ENCODE results near the gene COL11A1. TPM values are rescaled to one million over a fixed set of nuclear protein-coding genes. Genes with fewer than 3 reads are reported as not detected.
A peak's percentile ranks its signal among the peaks of the same experiment; 100 is the strongest.
"Not testable (repeated sequence)": the region's sequence is repeated elsewhere in the genome, so short reads cannot be mapped to it uniquely, and the experiment has no call there.

COL11A1 gene
- total RNA-seq, 1 experiment from 2014 or later: 12.0 TPM

DNA sequence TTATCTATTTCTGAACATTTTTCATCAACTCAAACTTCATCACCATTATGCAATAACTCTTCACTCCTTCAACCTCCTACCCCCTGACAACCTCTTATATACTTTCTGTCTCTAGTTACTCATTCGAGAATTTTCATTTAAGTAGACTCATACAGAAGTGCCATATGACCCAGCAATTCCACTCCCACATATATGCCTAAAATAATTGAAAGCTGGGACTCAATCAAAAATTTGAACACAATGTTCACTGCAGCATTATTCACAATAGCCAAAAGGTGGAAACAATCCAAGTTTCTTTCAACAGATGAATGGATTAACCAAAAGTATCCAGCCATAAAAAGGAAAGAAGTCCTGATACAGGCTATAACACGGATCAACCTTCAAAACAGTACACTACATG lies 24.1 kb downstream of the COL11A1 start:
- DNase-seq (ENCODE audit: low spot score): no peak

DNA sequence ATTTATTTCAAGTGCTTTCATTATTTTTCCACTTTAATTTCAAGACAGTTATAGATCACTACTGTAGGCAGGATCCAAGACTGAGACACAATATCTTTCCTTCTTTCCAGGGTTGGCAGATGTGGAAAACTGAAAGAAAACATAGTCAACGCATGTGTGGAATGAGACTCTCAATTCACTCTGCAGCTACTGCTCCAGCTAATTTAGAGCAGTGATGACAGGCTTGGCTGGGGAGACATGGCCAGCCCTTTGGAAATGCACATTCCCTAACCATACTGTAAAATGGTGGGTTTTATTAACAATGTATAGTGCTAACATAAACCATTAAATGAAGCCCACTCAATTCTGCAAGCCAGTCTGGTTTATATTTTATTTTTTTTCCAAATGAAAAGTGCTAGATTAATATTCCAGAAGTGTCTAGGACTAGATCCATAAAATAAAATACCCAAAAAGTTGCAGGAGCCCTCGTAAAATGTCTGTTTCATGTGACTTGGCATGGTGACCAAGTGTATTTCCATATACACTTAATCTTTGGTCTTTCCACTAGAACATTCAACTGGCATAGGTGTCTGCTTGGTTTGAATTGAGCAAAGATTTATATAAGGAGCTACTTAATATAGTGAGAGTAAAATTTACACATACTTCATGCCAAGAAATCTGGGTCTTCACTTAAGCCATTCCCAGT lies 32.9 kb downstream of the COL11A1 start:
- DNase-seq (ENCODE audit: low spot score): no peak

DNA sequence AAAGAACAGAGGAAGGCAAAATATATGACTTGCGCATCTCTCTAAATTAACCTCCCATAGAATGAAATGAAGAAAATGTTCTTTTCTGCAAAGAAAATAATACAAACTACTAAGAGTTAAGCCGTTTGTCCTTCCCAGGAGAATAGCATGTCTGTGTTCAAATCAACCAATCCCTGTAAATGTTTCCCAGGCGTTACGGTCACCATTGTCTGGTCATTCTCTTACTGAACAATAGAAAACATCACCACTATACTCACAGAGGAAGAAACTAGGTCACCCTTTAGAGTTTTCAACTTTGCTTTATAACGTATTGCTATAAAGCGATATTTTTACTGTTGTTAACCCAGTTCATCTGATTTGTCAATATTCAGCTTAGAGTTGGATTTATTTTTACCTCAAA lies 34.1 kb downstream of the COL11A1 start:
- no peak for DNase-seq (ENCODE audit: low spot score)

DNA sequence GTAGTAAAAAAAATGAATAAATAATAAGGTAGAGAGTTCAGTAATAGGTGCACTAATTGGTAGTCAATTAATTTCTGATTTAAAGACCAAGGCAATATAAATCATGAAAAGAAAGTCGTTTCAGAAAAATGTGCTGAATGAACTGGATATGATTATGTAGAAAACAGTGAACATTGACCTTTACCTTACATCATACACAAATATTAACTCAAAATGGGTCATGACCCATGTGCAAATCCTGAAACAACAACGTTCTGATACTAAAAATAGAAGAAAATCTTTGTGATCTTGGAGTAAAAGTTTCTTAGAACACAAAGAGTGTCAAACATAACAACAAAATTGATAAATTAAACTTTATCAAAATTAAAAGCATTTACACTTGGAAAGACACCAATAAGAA lies 39.1 kb downstream of the COL11A1 start:
- no peak for DNase-seq (ENCODE audit: low spot score)

DNA sequence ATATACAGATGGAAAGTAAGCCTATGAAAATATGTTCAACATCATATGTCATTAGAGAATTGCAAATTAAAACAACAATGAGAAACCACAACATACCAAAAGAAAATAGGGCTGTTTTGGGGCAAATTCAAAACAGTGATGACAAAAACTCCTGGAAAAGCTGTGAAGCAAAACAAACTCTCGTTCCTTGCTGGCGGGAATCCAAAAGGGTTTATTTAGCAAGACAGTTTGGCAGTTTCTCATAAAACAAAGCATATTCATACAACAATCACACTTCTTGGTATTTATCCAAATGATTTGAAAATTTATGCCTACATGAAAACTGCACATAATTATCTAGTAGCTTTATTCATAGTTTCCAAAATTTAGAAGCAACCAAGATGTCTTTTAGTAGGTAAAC lies 44.4 kb downstream of the COL11A1 start:
- DNase-seq (ENCODE audit: low spot score): no peak

DNA sequence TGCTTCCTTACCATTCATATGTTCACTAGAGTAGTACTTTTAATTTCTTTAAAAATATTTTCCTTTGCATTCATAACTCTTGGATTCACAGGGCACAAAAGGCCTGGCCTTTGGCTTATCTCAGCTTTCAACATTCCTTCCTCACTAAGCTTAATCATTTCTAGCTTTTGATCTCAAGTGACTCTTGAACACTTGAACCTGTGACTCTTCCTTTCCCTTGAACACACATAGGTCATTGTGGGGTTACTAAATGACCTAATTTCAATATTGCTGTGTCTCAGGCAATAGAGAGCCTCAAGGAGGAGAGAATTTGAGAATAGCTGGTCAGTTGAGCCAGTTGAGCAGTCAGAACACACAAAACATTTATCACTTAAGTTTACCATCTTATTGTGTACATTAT lies 49.9 kb downstream of the COL11A1 start:
- DNase-seq (ENCODE audit: low spot score): no peak

DNA sequence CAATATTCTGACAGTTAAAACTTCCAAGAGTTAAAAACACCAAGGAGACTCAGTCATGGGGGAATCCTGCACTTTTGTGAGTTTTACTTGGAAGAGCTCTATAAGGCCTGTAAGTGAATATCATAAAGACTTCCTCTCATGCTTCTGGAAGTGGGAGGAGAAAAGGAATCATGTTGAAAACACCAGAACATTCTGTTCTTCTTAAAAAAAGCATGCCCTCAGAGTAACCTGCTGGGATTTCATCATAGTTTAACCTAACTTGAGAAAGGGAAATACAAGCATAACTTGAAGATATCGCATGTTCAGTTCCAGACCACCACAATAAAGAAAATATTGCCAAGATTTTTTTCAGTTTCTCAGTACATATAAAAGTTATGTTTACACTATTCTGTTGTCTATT lies 51.9 kb downstream of the COL11A1 start:
- no peak for DNase-seq (ENCODE audit: low spot score)

DNA sequence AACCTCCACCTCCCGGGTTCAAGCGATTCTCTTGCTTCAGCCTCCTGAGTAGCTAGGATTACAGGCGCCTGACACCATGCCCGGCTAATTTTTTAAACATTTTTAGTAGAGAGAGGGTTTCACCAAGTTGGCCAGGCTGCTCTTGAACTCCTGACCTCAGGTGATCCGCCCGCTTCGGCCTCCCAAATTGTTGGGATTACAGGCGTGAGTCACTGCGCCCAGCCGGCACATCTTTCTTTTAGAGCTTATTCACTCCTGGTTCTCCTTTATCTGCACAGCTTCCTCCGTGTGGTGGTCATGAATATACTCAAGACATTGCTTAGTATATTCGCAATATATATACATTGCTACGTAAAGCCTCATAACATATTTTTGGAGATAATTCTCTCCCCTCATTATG lies 80.2 kb downstream of the COL11A1 start:
- DNase-seq (ENCODE audit: low spot score): not testable (repeated sequence)

DNA sequence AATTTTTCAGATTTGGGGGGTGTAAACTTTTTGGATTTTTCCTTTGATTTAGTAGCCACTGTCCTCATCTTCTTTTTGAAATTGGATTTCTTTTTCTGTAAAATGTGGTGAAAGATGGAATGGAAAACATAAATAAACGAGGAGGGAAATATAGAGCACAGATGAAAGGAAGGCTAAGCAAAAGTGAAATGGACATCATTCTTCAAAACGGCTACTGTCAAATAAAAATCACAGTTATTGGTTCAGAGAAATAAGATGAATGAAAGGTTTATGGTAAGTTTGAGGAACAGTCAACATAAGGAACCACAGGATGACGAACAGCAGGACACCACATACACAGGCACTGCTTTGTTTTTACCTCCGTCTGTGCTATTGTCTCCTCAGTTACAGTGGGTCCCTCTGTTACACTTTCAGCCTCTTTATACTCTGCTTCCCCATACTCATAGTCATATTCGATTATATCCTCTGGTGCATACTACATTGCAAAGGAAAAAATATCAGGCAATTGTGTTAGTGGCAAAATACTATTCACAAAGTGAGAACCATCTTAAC lies 82.4 kb downstream of the COL11A1 start:
- DNase-seq (ENCODE audit: low spot score): no peak

DNA sequence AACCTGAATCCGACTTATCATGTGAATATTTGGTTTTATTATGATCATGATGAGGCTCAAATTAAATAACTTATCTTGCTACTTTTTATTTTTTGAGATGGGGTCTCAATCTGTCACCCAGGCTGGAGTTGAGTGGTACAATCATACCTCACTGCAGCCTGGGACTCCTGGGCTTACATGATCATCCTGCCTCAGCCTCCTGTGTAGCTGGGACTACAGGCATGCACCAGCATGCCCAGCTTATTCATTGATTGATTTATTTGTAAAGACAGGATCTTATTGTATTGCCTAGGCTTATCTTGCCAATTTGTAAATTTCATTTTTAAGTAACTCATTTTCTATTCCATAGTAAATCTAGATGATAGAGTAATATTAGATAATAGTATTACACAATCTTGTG lies 84.3 kb downstream of the COL11A1 start:
- no peak for DNase-seq (ENCODE audit: low spot score)

DNA sequence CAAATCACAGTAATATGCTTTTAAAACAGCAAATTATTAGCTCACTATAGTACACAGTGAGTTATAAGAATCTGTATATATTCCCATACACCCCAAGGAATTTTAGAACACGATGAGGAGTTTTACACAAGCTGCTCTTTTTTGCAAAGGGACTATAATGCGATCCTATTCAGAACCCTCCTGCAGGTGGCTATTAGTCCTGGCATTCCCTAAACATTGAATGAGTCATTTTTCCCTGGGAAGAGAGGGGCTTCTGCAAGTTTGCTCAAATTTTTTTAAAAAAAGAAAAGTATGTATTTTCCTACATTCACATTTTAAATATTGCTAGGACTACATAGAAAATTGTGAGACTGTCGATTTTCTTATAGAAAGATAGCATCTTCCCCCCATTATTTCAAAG lies 106.3 kb downstream of the COL11A1 start:
- no peak for DNase-seq (ENCODE audit: low spot score)

DNA sequence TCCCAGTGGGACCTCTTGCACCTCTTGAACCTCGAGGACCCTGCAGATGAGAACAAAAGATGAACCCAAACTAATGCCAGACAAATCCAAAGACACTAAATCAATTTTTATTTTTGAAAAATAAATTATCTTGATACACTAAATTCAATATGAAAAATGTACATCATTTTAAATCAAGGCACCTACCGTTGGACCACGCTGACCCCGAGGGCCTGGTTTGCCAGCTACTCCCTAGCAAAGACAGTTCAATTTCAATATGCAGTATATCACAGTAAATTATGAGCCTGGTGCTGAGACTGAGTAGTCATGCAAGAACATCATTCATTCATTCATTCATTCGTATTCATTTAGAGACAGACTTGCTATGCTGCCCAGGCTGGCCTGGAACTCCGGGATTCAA lies 129.4 kb downstream of the COL11A1 start:
- no peak for DNase-seq (ENCODE audit: low spot score)

DNA sequence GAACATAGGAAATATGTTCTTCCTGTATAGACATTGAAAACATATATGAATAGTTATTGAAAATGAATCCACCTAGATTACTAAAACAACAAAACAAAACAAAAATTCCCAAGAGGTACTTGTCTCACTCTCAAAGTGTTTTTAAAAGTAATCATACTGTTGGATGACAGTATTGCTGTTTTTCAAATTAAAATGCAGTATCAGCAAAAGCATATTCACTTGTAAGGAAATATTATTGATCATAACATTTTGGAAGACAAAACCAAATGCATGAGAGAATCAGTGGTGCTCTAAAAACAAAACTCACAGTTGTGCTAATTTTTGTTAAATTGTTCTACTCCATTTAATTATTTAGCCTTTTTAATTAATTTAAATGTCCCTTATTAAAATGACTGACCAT lies 131.0 kb downstream of the COL11A1 start:
- no peak for DNase-seq (ENCODE audit: low spot score)

DNA sequence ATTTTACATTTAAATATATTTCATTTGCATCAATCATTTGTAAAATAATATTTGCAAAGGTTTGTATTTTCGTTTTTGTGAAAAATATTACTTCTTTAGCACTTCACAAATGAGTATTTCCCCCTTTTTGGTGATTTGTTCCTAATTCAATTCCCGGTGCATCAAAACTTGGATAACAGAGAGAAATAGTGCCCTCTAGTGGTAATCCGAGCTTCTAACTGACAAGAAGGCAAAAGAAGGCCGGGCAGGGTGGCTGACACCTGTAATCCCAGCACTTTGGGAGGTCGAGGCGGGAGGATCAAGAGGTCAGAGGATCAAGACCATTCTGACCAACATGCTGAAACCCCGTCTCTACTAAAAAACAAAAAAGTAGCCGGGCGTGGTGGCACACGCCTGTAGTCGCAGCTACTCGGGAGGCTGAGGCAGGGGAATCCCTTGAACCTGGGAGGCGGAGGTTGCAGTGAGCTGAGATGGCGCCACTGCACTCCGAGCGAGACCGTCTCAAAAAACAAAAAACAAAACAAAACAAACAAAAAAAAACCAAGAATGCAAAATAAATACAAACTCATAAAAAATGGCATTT lies 137.7 kb downstream of the COL11A1 start:
- DNase-seq (ENCODE audit: low spot score): peak; percentile 55

DNA sequence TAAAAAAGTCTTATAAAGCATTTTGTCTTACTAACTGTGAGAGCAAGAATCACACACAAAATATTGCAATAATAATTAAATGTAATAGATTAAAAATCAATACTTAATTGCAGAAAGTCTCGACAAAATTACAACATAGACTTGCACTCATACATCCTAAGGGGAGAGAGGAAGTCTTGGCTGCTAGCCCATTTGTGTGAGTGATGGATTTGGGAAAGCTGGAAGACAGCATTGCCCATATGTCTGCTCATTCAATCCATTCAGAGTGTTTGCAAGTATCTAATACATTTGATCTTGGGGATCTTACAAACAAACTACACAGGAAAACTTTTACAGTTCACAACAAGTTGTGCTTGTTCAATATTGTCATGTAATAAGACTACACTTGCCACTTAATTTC lies 140.5 kb downstream of the COL11A1 start:
- no peak for DNase-seq (ENCODE audit: low spot score)

DNA sequence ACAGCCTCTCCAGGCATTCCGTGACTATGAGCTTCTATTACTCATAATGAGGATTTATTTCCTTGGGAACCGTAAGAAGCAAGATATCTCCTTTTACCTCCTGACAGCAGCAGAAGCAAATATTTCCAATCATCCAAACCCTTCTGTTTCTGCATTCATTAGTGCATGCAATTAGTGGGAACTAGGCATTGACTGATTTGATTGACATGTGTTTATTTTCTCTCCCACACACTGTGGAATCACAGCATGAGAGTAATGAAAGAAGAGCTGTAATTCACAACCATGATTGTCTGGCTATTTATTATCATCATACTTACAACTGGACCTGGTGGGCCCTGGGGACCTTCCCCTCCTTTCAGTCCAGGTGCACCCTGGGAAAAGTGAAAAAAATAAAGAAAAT lies 146.8 kb downstream of the COL11A1 start:
- no peak for DNase-seq (ENCODE audit: low spot score)

DNA sequence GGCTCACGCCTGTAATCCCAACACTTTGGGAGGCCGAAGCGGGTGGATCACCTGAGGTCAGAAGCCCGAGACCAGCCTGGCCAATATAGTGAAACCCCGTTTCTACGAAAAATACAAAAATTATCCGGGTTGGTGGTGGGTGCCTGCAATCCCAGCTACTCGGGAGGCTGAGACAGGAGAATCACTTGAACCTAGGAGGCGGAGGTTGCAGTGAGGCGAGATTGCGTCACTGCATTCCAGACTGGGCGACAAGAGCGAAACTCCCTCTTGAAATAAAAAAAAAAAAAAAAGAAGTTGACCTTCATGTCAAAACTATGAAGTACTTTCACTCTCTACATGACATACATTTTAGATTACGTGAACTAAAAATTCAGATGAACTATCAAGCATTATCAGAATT lies 153.7 kb downstream of the COL11A1 start:
- no peak for DNase-seq (ENCODE audit: low spot score)

DNA sequence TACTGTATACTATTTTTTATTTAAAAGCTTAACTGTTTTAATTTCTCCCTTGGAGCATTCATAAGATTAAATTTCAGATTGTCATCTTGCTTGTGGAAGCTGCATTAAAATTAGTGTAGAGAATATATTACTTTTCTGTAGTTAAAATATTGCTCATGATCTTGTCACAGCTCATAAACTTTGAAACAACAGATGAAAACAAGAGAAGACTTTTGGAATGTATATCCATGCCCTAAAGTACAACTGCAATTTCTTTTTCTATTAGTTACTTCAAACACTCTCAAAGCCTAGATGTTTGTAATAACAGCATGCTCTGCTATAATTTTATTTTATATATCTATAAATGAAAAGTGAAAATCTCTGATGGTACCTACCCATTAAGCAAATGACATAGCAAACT lies 155.9 kb downstream of the COL11A1 start:
- no peak for DNase-seq (ENCODE audit: low spot score)

DNA sequence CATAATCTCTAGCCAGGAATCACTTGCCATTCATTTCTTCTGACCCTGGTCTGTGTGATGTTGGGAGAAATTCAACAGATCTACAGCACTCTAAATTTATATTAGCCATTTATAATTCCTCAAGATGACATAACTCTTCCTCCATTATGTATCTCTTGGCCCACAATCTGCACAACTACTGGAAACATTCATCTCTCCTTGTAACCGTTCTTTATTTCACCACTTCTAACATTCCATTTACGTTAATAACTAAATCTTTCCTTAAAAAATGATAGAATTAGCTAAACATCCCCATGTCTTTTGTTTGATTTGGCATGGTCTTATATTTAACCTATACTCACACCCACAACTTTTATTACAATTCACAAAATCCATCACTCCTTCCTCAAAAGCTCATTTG lies 166.0 kb downstream of the COL11A1 start:
- DNase-seq (ENCODE audit: low spot score): no peak

DNA sequence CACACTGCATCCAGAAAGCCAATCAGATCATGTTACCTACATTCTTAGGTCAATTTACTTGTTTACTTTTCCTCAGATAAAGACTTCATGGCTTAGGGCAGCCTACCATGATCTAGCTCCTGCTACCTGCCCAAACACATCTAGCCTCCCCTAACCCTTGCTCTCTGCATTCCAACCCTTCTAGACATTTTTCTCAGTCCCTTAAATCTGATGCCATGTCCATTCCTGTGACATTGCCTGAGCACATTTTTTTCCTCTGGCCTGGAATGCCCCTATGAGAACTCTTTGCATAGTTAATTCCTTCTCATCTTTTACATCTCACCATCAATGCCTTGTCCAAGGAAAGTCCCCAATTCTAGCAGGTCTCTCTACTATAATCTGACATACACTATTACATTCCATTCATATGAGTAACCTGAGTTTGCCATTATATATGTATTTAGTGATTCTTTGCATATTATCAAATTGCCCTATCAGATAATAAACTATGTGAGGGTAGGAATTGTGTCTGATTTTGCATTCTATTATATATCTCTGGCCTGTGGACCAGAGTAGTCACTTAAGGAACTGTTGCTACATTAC lies 166.9 kb downstream of the COL11A1 start:
- no peak for DNase-seq (ENCODE audit: low spot score)

DNA sequence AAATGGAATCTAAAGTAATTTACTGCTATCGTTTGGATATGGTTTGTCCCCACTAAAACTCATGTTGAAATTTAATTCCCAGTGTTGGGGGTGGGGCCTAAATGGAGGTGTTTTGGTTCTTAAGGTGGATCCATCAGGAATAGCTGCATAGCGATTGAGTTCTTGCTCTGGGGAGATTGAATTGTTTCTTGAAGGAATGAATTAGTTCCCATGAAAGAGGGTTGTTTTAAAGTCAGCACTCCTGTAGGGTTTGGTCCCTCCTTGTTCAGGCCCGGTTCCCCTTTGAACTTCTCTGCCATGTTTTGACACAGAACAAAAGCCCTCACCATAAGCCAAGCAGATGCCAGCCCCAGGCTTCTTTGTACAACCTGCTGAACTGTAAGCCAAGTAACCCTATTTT lies 170.9 kb downstream of the COL11A1 start:
- DNase-seq (ENCODE audit: low spot score): no peak

DNA sequence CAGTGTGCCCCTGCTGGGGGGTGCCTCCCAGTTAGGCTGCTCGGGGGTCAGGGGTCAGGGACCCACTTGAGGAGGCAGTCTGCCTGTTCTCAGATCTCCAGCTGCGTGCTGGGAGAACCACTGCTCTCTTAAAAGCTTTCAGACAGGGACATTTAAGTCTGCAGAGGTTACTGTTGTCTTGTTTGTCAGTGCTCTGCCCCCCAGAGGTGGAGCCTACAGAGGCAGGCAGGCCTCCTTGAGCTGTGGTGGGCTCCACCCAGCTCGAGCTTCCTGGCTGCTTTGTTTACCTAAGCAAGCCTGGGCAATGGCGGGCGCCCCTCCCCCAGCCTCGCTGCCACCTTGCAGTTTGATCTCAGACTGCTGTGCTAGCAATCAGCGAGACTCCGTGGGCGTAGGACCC lies 175.0 kb downstream of the COL11A1 start:
- DNase-seq (ENCODE audit: low spot score): not testable (repeated sequence)

DNA sequence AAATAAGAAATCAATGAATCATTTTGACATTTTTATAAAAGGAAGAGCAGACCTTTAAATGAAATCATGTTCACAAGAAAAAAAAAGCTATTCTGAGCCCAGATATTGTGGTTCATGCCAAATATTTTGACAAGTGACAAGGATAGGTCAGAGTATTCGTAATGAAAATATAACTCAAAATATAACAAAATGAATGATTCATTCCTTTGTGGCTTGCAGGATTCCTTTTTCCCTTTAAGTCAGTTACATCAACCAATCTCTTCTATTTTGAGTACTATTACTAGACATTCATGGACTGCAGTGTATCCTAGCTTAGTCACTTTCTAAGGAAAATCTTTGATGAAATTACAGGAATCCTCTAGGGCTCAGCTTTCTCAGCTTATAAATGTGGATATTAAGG lies 188.7 kb downstream of the COL11A1 start:
- no peak for DNase-seq (ENCODE audit: low spot score)
